Gastrocnemius medialis (tissue), 4 donors: Measurements from ENCODE around the gene HSPBAP1. TPM values are rescaled to one million over a fixed set of nuclear protein-coding genes. Genes with fewer than 3 reads are reported as not detected.

Experiments used
- ATAC-seq, 2 donors: fragments of 150-250 bp; one replicate each; pipeline ENCODE4 v1.9.1; 2016
- DNase-seq, 2 donors: peaks; one replicate each; pipeline ENCODE4 v3.0.0-alpha.2; 2019
- H3K27ac ChIP-seq, 4 donors: fragments of 200-600 bp; sonication (generic); 1 replicate in 1 of 4; 2 replicates in 3 of 4; pipeline ENCODE4 v1.5.1; 2016 to 2018; ENCODE audit warnings: mild to moderate bottlenecking in 2 of 4, moderate library complexity in 1 of 4
- H3K27me3 ChIP-seq, 3 donors: fragments of 200-600 bp; sonication (generic) in 2 of 3; 1 replicate in 1 of 3; 2 replicates in 2 of 3; pipeline versions ENCODE4 v1.5.1 to v1.6.0; 2016 to 2019; ENCODE audit warnings: mild to moderate bottlenecking in 1 of 3, moderate library complexity in 1 of 3
- H3K36me3 ChIP-seq, 2 donors: fragments of 200-600 bp; sonication (generic) in 1 of 2; one replicate each; pipeline ENCODE4 v1.5.1; 2017 to 2018
- H3K4me1 ChIP-seq, 2 donors: fragments of 200-600 bp; sonication (generic) in 1 of 2; one replicate each; pipeline ENCODE4 v1.5.1; 2016 to 2017; ENCODE audit warnings: mild to moderate bottlenecking in 2 of 2
- H3K4me3 ChIP-seq, 4 donors: fragments of 200-600 bp; sonication (generic) in 3 of 4; 1 replicate in 1 of 4; 2 replicates in 3 of 4; pipeline ENCODE4 v1.5.1; 2016 to 2019; ENCODE audit warnings: mild to moderate bottlenecking in 2 of 4
- H3K9me3 ChIP-seq, 3 donors: fragments of 200-600 bp; sonication (generic) in 2 of 3; 1 replicate in 1 of 3; 2 replicates in 2 of 3; pipeline ENCODE4 v1.5.1; 2016 to 2019
- CTCF ChIP-seq, 5 experiments: fragments of 450-650 bp in 3 of 5; fragments of 200-600 bp in 2 of 5; sonication (generic) in 2 of 5; IDR thresholded peaks in 4 of 5; conservative IDR thresholded peaks in 1 of 5; 1 replicate in 4 of 5; 2 replicates in 1 of 5; pipeline ENCODE4 v1.5.1; 2016 to 2019; ENCODE audit warnings: antibody characterized with exemption in 5 of 5, mild to moderate bottlenecking in 3 of 5, moderate library complexity in 3 of 5
- POLR2A ChIP-seq, 2 donors: fragments of 450-650 bp; IDR thresholded peaks; one replicate each; pipeline ENCODE4 v1.6.1; 2017; ENCODE audit warnings: antibody characterized with exemption in 2 of 2, mild to moderate bottlenecking in 2 of 2, moderate library complexity in 2 of 2
- in situ Hi-C, 4 donors: fragments of 200-750 bp; cut with MboI; loops; one replicate each; pipeline versions ENCODE4 v1.15.0 to v1.8.0; 2017; ENCODE audit warnings: low sequenced_read_pairs in 4 of 4
- intact Hi-C: fragments of 100-400 bp; cut with DNase I; formaldehyde crosslinking; loops from one replicate; pipeline ENCODE4 v1.15.1; 2023; ENCODE audit warnings: low total_unique reads
- total RNA-seq, 4 donors: library from RNA; depleted of rRNA; stranded (reverse); fragments of >200 nt; gene quantifications; one replicate each; pipeline versions ENCODE4 v1.1.0 to v1.2.3, GENCODE V29; 2016

Gene HSPBAP1
- total RNA-seq, 4 donors from 2014 or later: 14.5 to 30.7 (median 17.0) TPM

GRCh38 chr3:122799322-122799721 is 5.7 kb upstream of the HSPBAP1 start:
- in situ Hi-C loops (loop anchor here in 1 of 4 donors (25.0 kb wide), 1 partner anchor 412 kb away; the partner anchor contains the start of genes FAM162A and MIX23), intact Hi-C loops (loop anchor here (5.0 to 10.0 kb wide), 2 partner anchors 117 to 1205 kb away; partner anchors contain the start of genes FBXO40 and PARP14)
- Histone ChIP-seq H3K36me3 (no peaks in the 10 kb centered on the region), H3K9me3 (no peaks in the 10 kb centered on the region), H3K27me3 (no peaks in the 10 kb centered on the region), H3K27ac (peak overlapping the region; percentile 49 to 99 (median 74)), H3K4me1 (peaks cover 56 to 71% of the 10 kb centered on the region in 2 donors), H3K4me3 (no peak overlapping the region)
- DNase-seq (no peak), ATAC-seq (no peak)
- TF ChIP-seq POLR2A (IDR thresholded peaks at IDR 0.05): no peak
- no peak for TF ChIP-seq CTCF (IDR thresholded peaks at IDR 0.05 in 4 of 5, conservative IDR thresholded peaks at IDR 0.05 in 1 of 5)

- H3K9me3 ChIP-seq: no peaks in the 10 kb centered on the region
- DNase-seq (no peak), ATAC-seq (no peak)
- peak overlapping the region; percentile 95 to 99 (median 96) for H3K27ac ChIP-seq
- no peak for TF ChIP-seq CTCF (IDR thresholded peaks at IDR 0.05 in 4 of 5, conservative IDR thresholded peaks at IDR 0.05 in 1 of 5)
- no peak for TF ChIP-seq POLR2A (IDR thresholded peaks at IDR 0.05)
- no peaks in the 10 kb centered on the region for H3K27me3 ChIP-seq
- in situ Hi-C loops: loop anchor here in 1 of 4 donors (25.0 kb wide), 1 partner anchor 410 kb away; the partner anchor contains the start of genes FAM162A and MIX23
- peak overlapping the region in 2 of 4 donors; percentile 78 to 79 for H3K4me3 ChIP-seq
- H3K4me1 ChIP-seq: peaks cover 52 to 54% of the 10 kb centered on the region in 2 donors
- intact Hi-C loops: loop anchor here (2.0 to 10.0 kb wide), 3 partner anchors 115 to 1202 kb away; partner anchors contain the start of genes FAM162A, FBXO40 and PARP14
- no peaks in the 10 kb centered on the region for H3K36me3 ChIP-seq
Measured at GRCh38 chr3:122797291-122797690, 3.7 kb upstream of the HSPBAP1 start.

GRCh38 chr3:122795674-122796195 is 2.1 kb upstream of the HSPBAP1 start:
- TF ChIP-seq POLR2A (IDR thresholded peaks at IDR 0.05) (no peak), CTCF (IDR thresholded peaks at IDR 0.05 in 4 of 5, conservative IDR thresholded peaks at IDR 0.05 in 1 of 5) (no peak)
- in situ Hi-C loops: loop anchor here in 1 of 4 donors (25.0 kb wide), 1 partner anchor 408 kb away; the partner anchor contains the start of genes FAM162A and MIX23
- Histone ChIP-seq H3K4me3 (peak overlapping the region; percentile 74 to 90 (median 78)), H3K27me3 (no peaks in the 10 kb centered on the region), H3K27ac (peak overlapping the region; percentile 95 to 99 (median 96)), H3K9me3 (no peaks in the 10 kb centered on the region), H3K4me1 (peaks cover 51 to 57% of the 10 kb centered on the region in 2 donors), H3K36me3 (no peaks in the 10 kb centered on the region)
- intact Hi-C loops: loop anchor here (2.0 to 10.0 kb wide), 4 partner anchors 29 to 1201 kb away; partner anchors contain the start of genes FAM162A, FBXO40 and PARP14
- no peak for DNase-seq
- no peak for ATAC-seq

- TF ChIP-seq POLR2A (IDR thresholded peaks at IDR 0.05) (peak; percentile 93 to 97), CTCF (IDR thresholded peaks at IDR 0.05 in 4 of 5, conservative IDR thresholded peaks at IDR 0.05 in 1 of 5) (peak in 1 of 5 experiments; percentile 10)
- Histone ChIP-seq H3K36me3 (no peaks in the 10 kb centered on the region), H3K4me3 (peak within 1 kb of the TSS; percentile 74 to 90 (median 78)), H3K4me1 (peaks cover 53 to 59% of the 10 kb centered on the region in 2 donors), H3K9me3 (no peaks in the 10 kb centered on the region), H3K27me3 (no peaks in the 10 kb centered on the region), H3K27ac (peak within 1 kb of the TSS; percentile 95 to 99 (median 96))
- in situ Hi-C loops: loop anchor here in 1 of 4 donors (25.0 kb wide), 1 partner anchor 408 kb away; the partner anchor contains the start of genes FAM162A and MIX23
- intact Hi-C loops: loop anchor here (2.0 to 10.0 kb wide), 4 partner anchors 30 to 1200 kb away; partner anchors contain the start of genes FBXO40, KPNA1 and PARP14
- DNase-seq: peak; percentile 69 to 87
- peak; percentile 68 to 77 for ATAC-seq
Measured at GRCh38 chr3:122794779-122795673, 1.4 kb upstream of the HSPBAP1 start, which contains the start of gene SLC49A4. Gene SLC49A4, plus strand, starts transcription at chr3:122795069. Its CDS starts 124 bp downstream, at chr3:122795193.
